HG03378 (cell line): ENCODE results near the gene SDHA.
"Not testable (repeated sequence)": the region's sequence is repeated elsewhere in the genome, so short reads cannot be mapped to it uniquely, and the experiment has no call there.

Experiments
- ATAC-seq: cut with Tn5 transposase; IDR thresholded peaks from one replicate; pipeline ENCODE4 v1.9.1; 2021; ENCODE audit warnings: mild to moderate bottlenecking, moderate library complexity; ENCODE audit not compliant: unreplicated experiment

Gene SDHA

GRCh38 chr5:196350-196749, 21.8 kb upstream of the SDHA start:
- ATAC-seq, result no peak

GRCh38 chr5:197031-197430, 21.1 kb upstream of the SDHA start:
- not testable (repeated sequence) for ATAC-seq

GRCh38 chr5:197892-198489, 20.1 kb upstream of the SDHA start:
- ATAC-seq, result no peak

DNA sequence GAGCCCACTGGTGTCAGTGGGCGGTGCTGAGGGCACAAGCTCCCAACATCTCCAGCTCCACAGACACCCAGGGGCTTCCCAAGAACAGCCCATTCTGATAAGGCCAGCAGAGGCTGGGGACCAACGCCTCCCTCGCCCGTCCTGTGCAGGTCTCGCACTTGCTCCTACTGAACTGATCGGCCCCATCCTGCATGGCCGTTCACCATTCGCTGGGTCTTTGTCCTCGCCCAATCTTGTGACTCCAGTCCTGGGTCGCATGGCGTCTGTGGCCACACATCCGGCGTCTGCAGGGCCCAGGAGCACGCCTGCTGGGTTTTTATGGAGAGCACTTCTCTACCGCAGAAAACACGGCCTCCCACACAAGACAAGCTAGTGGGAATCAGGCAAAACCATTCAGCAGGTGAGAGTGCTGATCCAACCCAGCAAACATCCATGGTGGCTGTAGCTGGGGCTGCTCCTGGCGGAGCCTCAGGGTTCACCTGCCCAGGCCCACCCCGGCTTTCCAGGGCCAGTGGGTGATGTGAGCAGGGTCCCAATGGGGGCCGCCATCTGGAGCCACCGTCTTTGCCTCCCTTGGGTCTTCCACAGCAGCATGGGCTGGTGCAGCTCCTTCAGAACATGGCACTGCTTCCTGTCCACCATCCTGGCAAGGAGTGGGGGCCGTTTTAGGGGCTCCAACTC, 19.5 kb upstream of the SDHA start:
- ATAC-seq, result no peak

DNA sequence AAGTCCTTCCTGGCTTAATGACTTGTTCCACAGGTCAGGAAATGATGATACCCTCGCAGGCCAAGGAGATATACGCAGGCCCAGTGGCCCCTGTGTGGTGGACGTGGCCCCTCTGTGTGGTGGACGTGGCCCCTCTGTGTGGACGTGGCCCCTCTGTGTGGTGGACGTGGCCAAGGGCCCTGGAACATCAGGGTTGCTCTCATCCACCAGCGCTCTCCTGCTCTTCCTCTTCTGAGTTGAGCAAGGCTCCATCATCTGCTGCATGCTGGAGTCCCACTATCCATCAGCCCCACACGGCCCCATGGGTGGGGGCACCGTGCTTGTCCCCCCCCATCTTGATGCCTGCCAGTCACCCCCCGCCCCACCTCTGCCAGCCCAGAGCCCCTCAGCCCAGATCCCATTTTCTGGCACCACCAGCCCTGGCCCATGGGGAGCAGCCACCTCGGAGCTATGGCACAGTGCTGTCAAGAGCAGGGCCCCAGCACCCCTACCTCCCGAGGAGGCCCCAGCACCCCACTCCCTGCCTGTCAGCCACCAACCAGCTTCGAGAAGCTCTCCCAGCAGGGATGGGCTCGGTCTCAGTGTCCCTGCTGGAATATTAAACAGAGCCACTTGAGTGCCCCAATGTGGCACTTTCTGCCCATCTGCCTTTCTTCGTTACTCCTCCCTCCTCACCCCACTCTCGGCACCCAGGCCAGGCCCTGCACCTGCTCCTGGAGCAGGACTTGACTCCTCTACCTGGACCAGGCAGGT, 18.7 kb upstream of the SDHA start:
- no peak for ATAC-seq

DNA sequence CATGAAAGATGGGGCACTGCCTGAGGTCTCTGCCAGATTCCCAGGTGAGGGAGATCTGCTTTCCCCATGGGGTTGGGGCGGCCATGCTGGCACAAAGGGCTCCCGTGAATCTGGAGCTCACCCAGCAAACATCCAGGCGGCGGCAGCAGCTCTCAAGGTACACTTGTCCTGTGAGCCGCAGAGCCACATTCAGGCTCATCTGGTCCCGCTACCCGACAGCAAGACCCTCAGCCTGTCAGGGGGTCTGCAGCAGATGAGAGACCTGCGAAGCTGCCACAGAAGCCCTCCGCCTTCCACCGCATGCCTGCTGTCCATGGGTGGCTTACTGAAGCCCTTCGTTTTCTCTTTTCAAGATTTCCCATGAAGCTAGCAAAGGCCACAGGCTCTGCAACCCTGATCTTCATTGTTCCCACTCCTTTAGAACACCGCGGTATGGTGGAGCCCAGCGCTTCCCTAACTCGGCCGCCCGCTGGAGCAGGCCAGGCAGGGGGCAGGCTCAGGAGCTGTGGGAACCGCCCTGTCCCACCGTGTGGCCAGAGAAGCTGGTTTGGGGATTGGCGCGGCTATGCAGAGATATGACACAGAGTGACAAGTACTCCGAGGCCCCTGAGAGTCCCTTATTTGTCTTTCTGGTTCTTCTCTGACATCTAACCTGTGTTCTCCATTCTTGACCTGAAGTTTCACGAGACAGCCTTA, 18.0 kb upstream of the SDHA start:
- ATAC-seq, result no peak

GRCh38 chr5:200985-201384, 17.1 kb upstream of the SDHA start:
- no peak for ATAC-seq

GRCh38 chr5:201672-202071, 16.4 kb upstream of the SDHA start:
- no peak for ATAC-seq

GRCh38 chr5:203246-203930, 14.7 kb upstream of the SDHA start:
- ATAC-seq, result no peak

- ATAC-seq, result no peak
Observed at GRCh38 chr5:204001-204400, 14.1 kb upstream of the SDHA start.

- ATAC-seq, result no peak
Observed at GRCh38 chr5:204462-204861, 13.7 kb upstream of the SDHA start.

GRCh38 chr5:204966-205670, 13.0 kb upstream of the SDHA start:
- no peak for ATAC-seq

DNA sequence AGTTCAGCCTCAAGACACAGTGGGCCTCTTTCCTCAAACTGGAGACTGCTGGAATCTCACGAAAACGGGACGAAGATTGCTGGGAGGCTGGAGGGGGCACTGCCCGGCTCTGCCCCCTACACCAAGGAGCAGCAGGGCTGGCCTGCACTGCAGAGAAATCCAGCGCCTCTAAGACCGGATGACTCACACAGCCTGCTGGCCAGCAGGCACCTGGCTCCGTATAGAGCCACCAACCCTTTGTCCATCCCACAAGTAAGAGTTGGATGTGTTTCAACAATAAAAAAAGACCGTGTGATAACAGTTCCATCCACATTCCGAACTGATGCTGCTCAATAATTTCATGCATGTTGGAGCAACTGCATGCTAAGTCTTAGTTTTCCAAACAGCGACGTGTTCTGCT, 11.7 kb upstream of the SDHA start:
- ATAC-seq, result no peak

- no peak for ATAC-seq
Observed at GRCh38 chr5:206927-207536, 11.1 kb upstream of the SDHA start.

DNA sequence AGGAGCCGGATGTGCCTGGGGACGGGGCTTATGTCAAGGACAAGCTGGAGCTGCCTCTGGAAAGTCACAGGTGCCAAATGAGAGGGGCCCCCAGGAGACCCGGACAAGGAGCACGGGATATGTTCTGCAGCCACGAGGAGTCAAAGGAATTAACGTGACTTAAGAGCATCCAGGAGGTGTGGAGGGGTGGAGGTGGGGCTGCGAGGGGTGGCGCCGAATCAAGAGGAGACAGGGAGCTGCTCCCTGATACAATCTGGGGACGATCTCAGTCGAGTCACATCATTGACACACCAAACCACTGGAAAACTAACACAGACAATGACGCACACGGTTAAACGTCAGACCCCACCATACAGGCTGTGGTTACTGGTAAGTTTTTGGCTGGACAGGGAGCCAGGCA, 10.5 kb upstream of the SDHA start:
- no peak for ATAC-seq

GRCh38 chr5:208449-209114, 9.5 kb upstream of the SDHA start:
- no peak for ATAC-seq

GRCh38 chr5:213803-214395, 4.2 kb upstream of the SDHA start:
- no peak for ATAC-seq

GRCh38 chr5:215256-215655, 2.9 kb upstream of the SDHA start:
- not testable (repeated sequence) for ATAC-seq

DNA sequence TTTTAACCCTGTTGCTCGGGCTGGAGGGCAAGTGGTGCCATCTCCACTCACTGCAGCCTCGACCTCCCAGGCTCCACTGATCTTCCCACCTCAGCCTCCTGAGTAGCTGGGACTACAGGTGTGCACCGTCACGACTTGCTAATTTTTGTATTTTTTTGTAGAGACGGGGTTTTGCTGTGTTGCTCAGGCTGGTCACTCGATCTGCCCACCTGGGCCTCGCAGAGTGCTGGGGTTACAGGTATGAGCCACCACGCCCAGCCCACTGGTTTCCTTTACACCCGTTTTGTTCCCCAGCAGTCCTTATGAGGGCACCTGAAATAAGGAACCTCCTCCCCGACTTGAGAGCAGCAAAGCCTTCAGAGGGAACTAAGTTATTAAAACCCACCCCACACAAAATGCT, 2.0 kb upstream of the SDHA start:
- not testable (repeated sequence) for ATAC-seq
